Cardiac fibroblast (primary cell): ENCODE results near the gene PDE6G.
A peak's percentile ranks its signal among the peaks of the same experiment; 100 is the strongest.

Experiments
- DNase-seq, 2 donors: peaks; one replicate each; pipeline versions ENCODE4 v3.0.0 to v3.0.0-alpha.2; 2010; ENCODE audit warnings: low read depth in 2 of 2
- H3K4me3 ChIP-seq, 2 donors: replicated peaks in 1 of 2; 1 replicate in 1 of 2; 2 replicates in 1 of 2; pipeline ENCODE4 v1.5.1; 2011; ENCODE audit warnings: low read depth in 2 of 2, low read length in 2 of 2, mild to moderate bottlenecking in 2 of 2, moderate library complexity in 1 of 2
- CTCF ChIP-seq: IDR thresholded peaks from one replicate; pipeline ENCODE4 v1.5.1; 2011; ENCODE audit warnings: low read depth, mild to moderate bottlenecking, low read length, inconsistent platforms

Gene PDE6G

GRCh38 chr17:81652906-81653771 is 3.2 kb downstream of the PDE6G start:
- no peak overlapping the region for H3K4me3 ChIP-seq
- TF ChIP-seq CTCF: no peak
- no peak for DNase-seq

DNA sequence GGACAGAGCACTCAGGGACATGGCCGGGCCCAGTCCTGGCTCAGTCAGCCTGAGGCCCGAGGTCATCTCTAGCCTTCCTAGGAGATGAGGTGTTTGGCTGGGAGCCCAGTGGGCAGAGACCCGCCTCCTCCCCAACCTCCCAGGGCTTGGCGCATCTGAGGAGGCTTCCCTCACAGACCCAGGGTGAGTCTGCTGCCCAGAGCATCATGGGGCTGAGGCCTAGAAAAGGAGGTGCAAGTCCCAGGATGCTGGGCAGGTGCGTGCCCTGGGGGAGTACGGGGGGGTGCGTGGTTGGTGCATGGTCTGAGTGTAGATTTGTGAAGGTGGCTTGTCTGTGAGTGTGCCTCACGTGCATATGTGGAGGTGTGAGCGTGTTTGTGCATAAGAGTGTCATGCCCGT is 4.7 kb downstream of the PDE6G start:
- peak; percentile 84 to 94 for DNase-seq
- no peak overlapping the region for H3K4me3 ChIP-seq
- no peak for TF ChIP-seq CTCF

DNA sequence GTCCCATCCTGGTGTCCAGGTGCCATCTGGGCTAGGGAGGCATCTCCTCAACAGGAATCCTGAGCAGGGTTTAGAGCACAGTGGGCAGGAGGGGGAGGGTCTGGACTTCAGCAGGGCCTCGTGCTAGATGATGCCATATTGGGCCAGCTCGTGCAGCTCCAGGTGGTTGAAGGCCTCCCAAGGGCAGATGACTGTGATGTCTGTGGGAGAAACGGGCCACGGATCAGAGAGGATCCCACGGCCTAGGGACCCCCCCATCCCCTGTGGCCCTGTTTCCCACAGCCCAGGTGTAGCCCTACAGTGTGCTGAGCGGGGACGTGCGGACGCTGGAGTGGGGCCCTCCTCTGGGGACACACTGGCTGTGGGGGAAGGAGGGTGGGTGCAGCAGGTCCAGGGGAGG is 5.4 kb downstream of the PDE6G start:
- no peak overlapping the region for H3K4me3 ChIP-seq
- no peak for DNase-seq
- TF ChIP-seq CTCF: no peak

- TF ChIP-seq CTCF: no peak
- DNase-seq: no peak
- no peak overlapping the region for H3K4me3 ChIP-seq
Measured at GRCh38 chr17:81648707-81649085, 7.6 kb downstream of the PDE6G start.

DNA sequence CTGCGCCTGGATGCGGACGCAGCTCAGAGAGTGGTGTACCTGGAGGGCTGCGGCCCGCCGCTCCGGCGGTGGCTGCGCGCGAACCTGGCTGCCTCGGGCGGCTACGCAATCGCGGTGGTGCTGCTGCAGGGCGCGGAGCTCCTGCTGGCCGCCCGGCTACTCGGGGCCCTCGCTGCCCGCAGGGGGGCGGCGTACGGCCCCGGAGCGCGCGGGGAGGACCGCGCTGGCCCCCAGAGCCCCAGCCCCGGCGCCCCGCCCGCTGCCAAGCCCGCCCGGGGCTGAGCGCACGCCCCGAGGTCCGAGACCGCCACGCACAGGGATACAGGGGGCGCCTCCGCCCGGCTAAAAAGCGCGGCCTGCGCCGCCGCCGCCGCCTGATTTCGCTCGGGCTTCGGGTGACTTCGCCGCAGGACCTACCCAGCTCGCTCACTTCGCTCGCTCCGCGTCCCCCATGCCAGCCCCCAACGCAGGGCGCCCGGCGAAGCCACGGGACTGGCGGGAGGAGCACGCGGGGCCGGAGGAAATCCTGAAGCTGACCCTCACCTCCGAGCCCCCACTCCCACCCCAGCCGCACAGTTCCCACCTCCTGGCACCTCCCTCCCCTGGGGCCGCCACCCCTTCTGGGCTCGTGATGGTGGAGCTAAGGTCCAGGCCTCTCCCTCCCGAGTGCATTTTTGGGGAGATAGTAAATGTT is 8.2 kb downstream of the PDE6G start:
- H3K4me3 ChIP-seq: no peak overlapping the region
- TF ChIP-seq CTCF: no peak
- no peak for DNase-seq

- no peak for TF ChIP-seq CTCF
- no peak overlapping the region for H3K4me3 ChIP-seq
Measured at GRCh38 chr17:81647640-81648012, 8.7 kb downstream of the PDE6G start.

More at GRCh38 chr17:81647640-81648012, 8.7 kb downstream of the PDE6G start:
- DNase-seq: no peak
